HG02884 (cell line): ENCODE measurements around the gene ANGPTL2.

Source experiments
- ATAC-seq: cut with Tn5 transposase; IDR thresholded peaks from one replicate; pipeline ENCODE4 v1.9.1; 2021; ENCODE audit warnings: mild to moderate bottlenecking, moderate library complexity; ENCODE audit not compliant: unreplicated experiment

ANGPTL2 gene

DNA sequence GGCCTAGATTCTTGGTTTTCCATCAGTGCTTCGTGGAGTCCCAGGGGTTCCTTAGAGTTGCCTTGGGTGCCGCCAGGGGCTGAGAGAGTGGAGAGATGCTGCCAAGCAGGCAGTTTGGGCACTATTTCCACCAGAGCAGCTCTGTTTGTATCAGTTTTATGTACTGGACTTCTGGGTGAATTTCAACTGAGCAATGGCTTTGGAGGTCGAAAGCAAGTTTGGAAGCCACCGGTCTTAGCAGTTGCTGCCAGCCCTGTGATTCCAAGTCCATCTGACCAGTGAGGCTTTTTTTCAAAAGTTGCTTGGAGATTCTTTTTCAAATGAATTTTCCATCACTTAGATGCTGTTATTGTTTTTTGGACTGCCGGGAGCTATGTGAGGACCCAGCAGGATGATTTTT, 68.5 kb downstream of the ANGPTL2 start:
- no peak for ATAC-seq

DNA sequence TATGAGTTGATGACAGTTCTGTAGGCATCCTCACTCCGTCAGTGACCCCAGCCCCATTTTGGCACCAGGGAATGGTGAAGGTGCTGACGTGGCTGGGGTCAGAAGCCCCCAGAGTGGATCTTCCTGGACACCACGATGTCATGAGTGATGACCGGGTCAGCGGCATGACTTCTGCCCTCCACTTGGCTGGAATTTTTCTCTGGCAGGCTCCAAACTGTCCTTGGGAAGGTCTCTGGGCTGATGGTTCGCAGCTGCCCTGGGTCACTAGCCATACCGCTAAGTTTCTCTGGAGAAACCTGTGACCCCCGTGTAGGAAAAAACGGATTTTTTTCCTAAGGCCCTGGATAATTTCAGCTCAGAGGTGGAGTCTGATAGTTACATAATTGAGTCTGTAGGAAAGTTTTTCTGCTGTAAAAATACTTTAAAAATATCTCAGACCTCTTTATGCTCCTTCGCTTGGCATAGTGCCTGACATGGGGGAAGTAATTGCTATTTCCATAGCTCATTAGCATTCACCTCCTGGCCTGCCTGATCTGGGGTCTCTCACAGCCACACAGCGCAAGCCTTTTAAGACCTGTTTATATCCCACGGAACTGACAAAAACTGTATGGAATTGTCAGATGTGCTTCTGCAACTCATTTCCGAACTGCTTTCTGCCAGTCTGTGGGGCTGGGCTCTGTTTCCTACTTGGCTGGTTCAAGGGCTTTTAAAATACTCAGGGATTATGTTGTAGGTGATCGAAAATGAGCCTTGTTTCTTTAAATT, 69.2 kb downstream of the ANGPTL2 start:
- ATAC-seq: no peak

DNA sequence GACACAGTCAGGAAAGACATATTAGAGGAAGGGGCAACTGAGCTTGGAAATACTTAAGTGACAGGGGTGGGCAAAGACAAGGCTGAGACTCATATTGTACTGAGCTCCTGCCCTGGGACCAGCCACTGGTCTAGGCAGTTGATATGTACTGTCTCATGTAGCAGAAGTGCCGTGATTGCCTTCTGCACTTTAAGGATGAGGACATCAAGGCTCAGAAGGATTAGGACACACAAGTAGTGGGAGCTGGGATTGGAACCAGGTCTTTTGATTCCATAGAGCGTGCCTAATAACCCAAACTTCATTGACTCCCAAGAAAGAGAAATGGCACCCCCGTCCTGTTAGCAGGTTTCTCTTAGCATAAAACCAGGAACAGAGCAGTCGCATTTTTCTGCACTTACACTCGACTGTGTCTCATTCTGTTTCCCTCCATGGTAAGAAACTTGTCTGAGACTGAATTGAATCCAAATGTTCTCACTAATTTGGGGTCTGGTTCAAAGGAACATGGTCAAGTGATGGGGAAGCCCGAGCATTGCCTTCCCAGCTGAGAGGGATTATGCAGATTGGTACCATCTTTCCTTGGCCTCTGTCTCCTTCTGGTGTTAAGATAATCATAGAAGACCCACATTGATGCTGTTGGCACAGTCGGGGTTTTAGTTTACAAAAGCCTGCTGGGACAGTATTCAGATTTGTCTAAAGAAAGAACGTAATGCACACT, 70.4 kb downstream of the ANGPTL2 start:
- no peak for ATAC-seq

DNA sequence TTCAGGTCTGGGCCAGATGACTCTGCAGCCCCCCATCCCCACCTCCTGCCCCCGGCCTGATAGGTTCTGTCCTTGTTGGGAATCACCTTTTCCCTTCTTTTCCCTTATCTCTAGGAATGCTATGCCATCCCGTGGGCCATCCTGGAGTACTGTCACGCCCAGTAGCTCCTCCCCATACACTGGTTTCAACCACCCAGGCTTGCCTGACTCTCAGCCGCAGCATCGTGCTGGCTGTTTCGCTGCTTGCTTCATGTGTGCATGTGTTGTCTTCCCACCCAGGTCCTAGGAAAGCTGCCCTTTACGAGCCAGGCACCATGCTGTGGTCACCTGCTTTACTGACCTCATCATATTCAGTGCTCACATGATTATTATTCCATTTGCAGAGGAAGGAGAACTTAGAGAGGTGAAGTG, 71.8 kb downstream of the ANGPTL2 start:
- no peak for ATAC-seq

DNA sequence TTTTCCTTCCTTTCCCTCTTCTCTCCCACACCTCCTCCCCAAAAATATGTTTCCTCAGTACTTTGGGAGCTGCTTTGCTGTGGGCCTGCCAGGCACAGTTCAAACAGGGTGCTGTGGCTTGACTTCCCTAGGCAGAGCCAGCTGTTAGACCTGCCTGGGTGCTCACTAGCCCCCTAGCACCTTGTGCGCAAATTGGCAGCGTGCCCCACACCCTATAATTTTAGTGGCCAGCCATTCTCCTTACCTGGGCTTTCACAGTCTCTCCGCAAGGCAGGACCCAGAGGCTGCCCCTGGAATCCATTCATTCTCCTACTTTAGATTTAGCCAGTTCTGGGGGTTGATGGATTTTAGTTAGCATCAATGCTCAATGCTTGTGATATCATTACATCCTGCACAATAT, 72.3 kb downstream of the ANGPTL2 start:
- no peak for ATAC-seq

DNA sequence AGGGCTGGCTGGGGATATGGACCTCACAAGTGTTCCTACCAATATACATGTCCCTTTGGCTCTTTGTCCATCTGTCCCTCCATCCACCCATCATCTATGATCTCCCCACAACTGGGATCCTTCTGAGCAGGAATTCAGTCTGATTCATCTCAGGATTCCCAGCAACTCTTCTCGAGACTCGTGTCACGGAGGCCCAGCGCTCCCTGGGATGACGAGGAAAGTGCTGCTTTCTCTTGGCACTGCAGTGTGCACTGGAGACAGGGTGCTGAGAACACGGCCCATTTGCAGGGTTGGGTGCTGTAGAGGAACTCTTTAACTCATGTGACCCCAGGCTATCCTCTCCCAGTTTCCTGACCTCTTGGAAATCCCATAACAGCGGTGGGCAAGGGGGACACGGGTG, 72.9 kb downstream of the ANGPTL2 start:
- ATAC-seq: no peak

DNA sequence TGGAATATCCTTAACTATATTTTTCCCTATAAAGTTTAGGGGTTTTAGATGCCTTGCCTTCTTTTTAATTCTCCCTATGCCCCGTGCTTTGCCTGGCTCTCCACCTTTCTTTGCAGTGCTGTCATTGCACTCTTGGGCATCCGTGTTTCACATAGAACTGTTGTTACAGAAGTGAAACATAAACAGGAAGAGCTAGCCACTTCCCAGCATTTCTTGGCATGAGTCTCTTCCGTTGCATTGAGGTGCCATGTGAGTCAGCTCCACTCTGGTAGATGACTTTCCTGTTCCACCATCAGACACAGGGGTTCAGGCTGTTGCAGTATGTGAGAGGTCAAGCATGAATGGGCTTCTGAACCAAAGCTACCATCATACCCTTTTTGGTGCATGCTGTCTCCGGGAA, 73.4 kb downstream of the ANGPTL2 start:
- ATAC-seq: no peak

DNA sequence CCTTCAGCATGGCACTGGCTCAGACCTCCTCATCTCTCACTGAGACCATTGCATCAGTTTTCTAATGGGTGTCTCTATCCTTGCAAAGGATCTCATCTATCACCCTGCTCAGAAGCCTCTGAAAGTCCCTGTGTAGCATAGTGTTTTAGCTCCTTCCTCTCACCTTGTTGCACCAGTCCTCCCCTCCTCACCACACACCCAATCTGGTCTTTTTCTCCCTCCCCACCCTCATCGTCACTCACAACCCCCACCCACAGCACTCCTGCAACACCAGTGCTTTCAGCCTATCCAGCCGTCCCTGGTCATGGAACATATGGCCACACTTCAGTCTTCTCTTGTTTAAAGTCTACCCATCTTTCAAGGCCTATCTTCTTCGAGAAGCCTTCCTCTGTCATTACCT, 74.5 kb downstream of the ANGPTL2 start:
- ATAC-seq: no peak

DNA sequence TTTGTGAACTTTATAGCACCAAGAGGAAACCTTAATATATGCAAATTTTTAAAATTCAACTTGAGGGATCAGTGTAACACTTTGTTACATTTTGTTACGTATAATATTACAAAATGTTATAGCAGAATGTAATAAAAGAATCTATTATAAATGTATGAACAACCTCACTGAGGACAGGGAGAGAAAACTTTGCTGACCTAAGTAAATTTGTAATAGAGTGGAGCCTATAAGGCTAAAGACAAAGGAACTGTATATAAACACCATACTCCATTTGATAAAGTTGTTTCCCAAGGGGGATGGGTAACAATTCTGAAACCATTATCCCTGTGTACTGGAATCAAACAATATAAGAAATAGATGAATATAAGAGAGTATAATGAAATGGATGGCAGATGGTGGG, 77.3 kb downstream of the ANGPTL2 start:
- no peak for ATAC-seq

DNA sequence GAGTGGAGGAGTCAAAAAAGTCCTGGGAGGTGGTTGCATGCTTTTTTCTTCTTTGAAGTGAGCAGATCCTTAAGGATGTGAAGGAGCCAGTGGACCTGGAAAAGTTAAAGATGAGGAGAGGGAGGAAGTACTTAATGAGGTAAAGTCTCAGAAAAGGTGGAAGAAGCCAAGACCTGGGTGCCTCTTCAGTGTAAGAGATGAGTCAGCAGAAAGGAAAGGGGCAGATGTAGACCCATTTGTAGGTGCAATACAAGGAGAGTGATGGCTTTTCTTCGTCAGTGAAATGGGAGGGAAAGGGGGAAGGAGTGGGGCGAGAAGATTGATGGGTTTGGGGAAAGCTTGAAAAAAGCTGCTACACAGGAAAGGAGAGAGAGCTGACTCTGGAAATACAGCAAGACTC, 82.9 kb downstream of the ANGPTL2 start:
- ATAC-seq: no peak

DNA sequence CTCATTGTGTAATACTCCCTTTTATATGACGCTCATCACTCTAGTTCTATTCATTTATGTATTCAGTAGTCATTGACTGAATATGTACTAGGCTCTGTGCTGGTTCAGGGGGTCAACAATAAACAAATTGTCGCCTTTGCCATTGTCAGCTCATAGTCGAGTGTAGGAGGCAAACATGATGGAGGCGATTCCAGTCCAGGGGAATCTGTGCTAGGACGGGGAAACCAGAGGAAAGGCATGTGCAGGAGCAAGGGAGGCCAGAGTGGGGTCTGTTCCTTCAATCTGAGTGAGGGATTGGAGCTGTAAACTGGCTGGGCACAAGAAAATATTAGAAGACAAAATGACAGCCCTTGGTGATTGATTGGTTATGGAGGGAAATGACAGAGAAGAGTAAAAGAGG, 83.9 kb downstream of the ANGPTL2 start:
- no peak for ATAC-seq
